Stimulated activated naive CD8-positive, alpha-beta T cell treated with anti-CD3 and anti-CD28 coated beads, Interleukin-15, Interleukin-2, amounts not matched to agents 100 ng/mL and 50 ng/mL, for 24 hours (primary cell): ENCODE measurements around the gene SLC7A9.
"Not testable (repeated sequence)": the region's sequence is repeated elsewhere in the genome, so short reads cannot be mapped to it uniquely, and the experiment has no call there.

Experiments used
- H3K27ac Mint-ChIP-seq: one replicate; pipeline ENCODE4 v1.8.0; 2021; ENCODE audit warnings: mild to moderate bottlenecking, mixed read lengths
- H3K27me3 Mint-ChIP-seq: one replicate; pipeline ENCODE4 v1.8.0; 2021; ENCODE audit warnings: mixed read lengths
- H3K36me3 Mint-ChIP-seq: one replicate; pipeline ENCODE4 v1.8.0; 2021; ENCODE audit warnings: low read depth, mixed read lengths
- H3K4me1 Mint-ChIP-seq: one replicate; pipeline ENCODE4 v1.8.0; 2021; ENCODE audit warnings: low read depth, mixed read lengths
- H3K4me3 Mint-ChIP-seq: one replicate; pipeline ENCODE4 v1.8.0; 2021; ENCODE audit warnings: mild to moderate bottlenecking, mixed read lengths
- H3K9me3 Mint-ChIP-seq: one replicate; pipeline ENCODE4 v1.8.0; 2021; ENCODE audit warnings: mixed read lengths

SLC7A9 gene

GRCh38 chr19:32891609-32892008, 22.0 kb upstream of the SLC7A9 start:
- H3K27me3 Mint-ChIP-seq: no peaks in the 10 kb centered on the region
- peaks cover 48% of the 10 kb centered on the region for H3K36me3 Mint-ChIP-seq
- no peak overlapping the region for H3K4me3 Mint-ChIP-seq
- peaks cover 5% of the 10 kb centered on the region for H3K4me1 Mint-ChIP-seq
- no peak overlapping the region for H3K27ac Mint-ChIP-seq
- peaks cover 27% of the 10 kb centered on the region for H3K9me3 Mint-ChIP-seq

- Mint-ChIP-seq H3K4me1 (peaks cover 5% of the 10 kb centered on the region), H3K36me3 (peaks cover 48% of the 10 kb centered on the region), H3K4me3 (no peak overlapping the region), H3K9me3 (peaks cover 27% of the 10 kb centered on the region), H3K27ac (no peak overlapping the region), H3K27me3 (no peaks in the 10 kb centered on the region)
Observed at GRCh38 chr19:32890841-32891240, 21.3 kb upstream of the SLC7A9 start.

GRCh38 chr19:32890326-32890725, 20.8 kb upstream of the SLC7A9 start:
- Mint-ChIP-seq H3K36me3 (peaks cover 47% of the 10 kb centered on the region), H3K4me1 (peaks cover 4% of the 10 kb centered on the region), H3K9me3 (peaks cover 27% of the 10 kb centered on the region), H3K27me3 (no peaks in the 10 kb centered on the region), H3K4me3 (no peak overlapping the region), H3K27ac (no peak overlapping the region)

DNA sequence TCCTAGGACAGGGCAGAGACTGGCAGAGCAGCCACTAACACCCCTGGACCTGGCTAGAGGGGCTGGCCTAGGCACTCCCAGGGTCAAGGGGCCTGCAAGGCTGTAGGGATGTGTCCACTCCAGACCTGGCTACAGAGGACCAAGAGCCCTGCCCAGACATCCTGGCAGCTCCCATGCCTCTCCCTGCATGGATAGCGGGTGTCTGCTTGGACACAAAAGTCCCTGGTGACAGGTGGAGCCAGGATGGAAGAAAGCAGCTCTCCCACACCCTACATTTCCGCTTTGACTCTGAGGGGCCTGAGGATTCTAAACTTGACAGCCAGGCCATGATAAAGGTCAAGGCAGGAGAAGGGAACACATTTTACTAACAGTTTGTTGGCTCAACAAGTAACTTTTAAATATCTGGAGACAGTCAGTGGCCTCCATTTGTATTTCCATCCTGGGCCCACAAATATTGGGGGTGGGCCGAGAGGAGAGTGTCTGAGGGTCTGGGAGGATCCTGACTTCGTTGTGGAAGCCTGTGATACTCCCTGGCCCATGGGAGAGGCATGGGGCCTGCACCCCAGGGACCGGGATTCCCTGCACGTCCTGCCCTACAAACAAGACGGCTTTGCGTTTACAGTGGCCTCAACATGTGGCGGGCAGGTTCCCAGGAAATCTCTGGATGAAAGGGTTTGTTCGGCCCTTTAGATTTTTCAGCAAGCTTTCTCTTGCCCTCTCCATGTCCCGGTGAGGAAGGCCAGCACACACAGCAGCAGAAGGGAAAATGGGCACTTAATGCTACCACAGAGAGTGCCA, 19.8 kb upstream of the SLC7A9 start:
- H3K27ac Mint-ChIP-seq: no peak overlapping the region
- no peak overlapping the region for H3K4me3 Mint-ChIP-seq
- H3K4me1 Mint-ChIP-seq: no peaks in the 10 kb centered on the region
- H3K36me3 Mint-ChIP-seq: peaks cover 37% of the 10 kb centered on the region
- no peaks in the 10 kb centered on the region for H3K27me3 Mint-ChIP-seq
- H3K9me3 Mint-ChIP-seq: peaks cover 23% of the 10 kb centered on the region

- no peaks in the 10 kb centered on the region for H3K27me3 Mint-ChIP-seq
- H3K4me1 Mint-ChIP-seq: no peaks in the 10 kb centered on the region
- peaks cover 8% of the 10 kb centered on the region for H3K9me3 Mint-ChIP-seq
- H3K4me3 Mint-ChIP-seq: no peak overlapping the region
- no peak overlapping the region for H3K27ac Mint-ChIP-seq
- peaks cover 20% of the 10 kb centered on the region for H3K36me3 Mint-ChIP-seq
Observed at GRCh38 chr19:32887572-32888215, 18.1 kb upstream of the SLC7A9 start.

- peaks cover 10% of the 10 kb centered on the region for H3K36me3 Mint-ChIP-seq
- H3K27me3 Mint-ChIP-seq: no peaks in the 10 kb centered on the region
- no peak overlapping the region for H3K4me3 Mint-ChIP-seq
- H3K27ac Mint-ChIP-seq: no peak overlapping the region
- no peaks in the 10 kb centered on the region for H3K4me1 Mint-ChIP-seq
- H3K9me3 Mint-ChIP-seq: peaks cover under 1% of the 10 kb centered on the region
Observed at GRCh38 chr19:32886241-32886640, 16.7 kb upstream of the SLC7A9 start.

GRCh38 chr19:32885255-32885654, 15.7 kb upstream of the SLC7A9 start:
- not testable (repeated sequence) for H3K9me3 Mint-ChIP-seq, H3K36me3 Mint-ChIP-seq, H3K4me3 Mint-ChIP-seq, H3K27ac Mint-ChIP-seq, H3K4me1 Mint-ChIP-seq, H3K27me3 Mint-ChIP-seq

- no peaks in the 10 kb centered on the region for H3K4me1 Mint-ChIP-seq
- no peaks in the 10 kb centered on the region for H3K27me3 Mint-ChIP-seq
- H3K4me3 Mint-ChIP-seq: no peak overlapping the region
- H3K9me3 Mint-ChIP-seq: no peaks in the 10 kb centered on the region
- H3K27ac Mint-ChIP-seq: no peak overlapping the region
- H3K36me3 Mint-ChIP-seq: no peaks in the 10 kb centered on the region
Observed at GRCh38 chr19:32881766-32882165, 12.2 kb upstream of the SLC7A9 start.

DNA sequence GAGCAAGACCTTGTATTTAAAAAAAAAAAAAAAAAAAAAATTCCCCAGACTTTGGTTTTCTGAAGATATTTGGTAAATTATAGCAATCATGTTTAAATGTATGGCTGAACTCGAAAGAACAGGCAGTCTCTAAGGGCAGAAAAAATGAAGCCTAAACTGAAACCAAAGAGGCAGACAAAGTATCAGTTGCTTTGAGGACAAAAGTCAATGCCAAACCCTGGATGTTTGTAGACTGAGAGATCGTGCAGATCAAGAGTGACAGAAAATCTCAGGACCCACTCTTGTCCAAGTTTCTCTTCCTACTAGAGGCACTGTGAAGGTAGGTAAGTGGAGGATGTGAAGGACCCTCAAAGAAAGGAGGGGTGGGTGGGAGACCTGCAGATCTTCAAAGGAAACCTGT, 11.1 kb upstream of the SLC7A9 start:
- Mint-ChIP-seq H3K4me1 (no peaks in the 10 kb centered on the region), H3K27ac (no peak overlapping the region), H3K9me3 (no peaks in the 10 kb centered on the region)

GRCh38 chr19:32879741-32880140, 10.2 kb upstream of the SLC7A9 start:
- Mint-ChIP-seq H3K4me3 (no peak overlapping the region), H3K27ac (no peak overlapping the region), H3K36me3 (no peaks in the 10 kb centered on the region), H3K9me3 (no peaks in the 10 kb centered on the region), H3K4me1 (no peaks in the 10 kb centered on the region), H3K27me3 (no peaks in the 10 kb centered on the region)

More for the DNA sequence above, 11.1 kb upstream of the SLC7A9 start:
- Mint-ChIP-seq H3K36me3 (no peaks in the 10 kb centered on the region), H3K27me3 (no peaks in the 10 kb centered on the region), H3K4me3 (no peak overlapping the region)

- H3K4me1 Mint-ChIP-seq: no peaks in the 10 kb centered on the region
- H3K9me3 Mint-ChIP-seq: no peaks in the 10 kb centered on the region
- H3K4me3 Mint-ChIP-seq: no peak overlapping the region
- no peak overlapping the region for H3K27ac Mint-ChIP-seq
- no peaks in the 10 kb centered on the region for H3K27me3 Mint-ChIP-seq
- no peaks in the 10 kb centered on the region for H3K36me3 Mint-ChIP-seq
Observed at GRCh38 chr19:32878988-32879387, 9.4 kb upstream of the SLC7A9 start.

GRCh38 chr19:32877977-32878745, 8.6 kb upstream of the SLC7A9 start:
- Mint-ChIP-seq H3K27ac (no peak overlapping the region), H3K9me3 (no peaks in the 10 kb centered on the region), H3K27me3 (no peaks in the 10 kb centered on the region), H3K4me1 (no peaks in the 10 kb centered on the region), H3K36me3 (no peaks in the 10 kb centered on the region), H3K4me3 (no peak overlapping the region)

GRCh38 chr19:32877323-32877912, 7.9 kb upstream of the SLC7A9 start:
- no peaks in the 10 kb centered on the region for H3K27me3 Mint-ChIP-seq
- H3K4me1 Mint-ChIP-seq: no peaks in the 10 kb centered on the region
- H3K9me3 Mint-ChIP-seq: no peaks in the 10 kb centered on the region
- H3K27ac Mint-ChIP-seq: no peak overlapping the region
- H3K4me3 Mint-ChIP-seq: no peak overlapping the region
- H3K36me3 Mint-ChIP-seq: no peaks in the 10 kb centered on the region

- no peak overlapping the region for H3K4me3 Mint-ChIP-seq
- no peaks in the 10 kb centered on the region for H3K9me3 Mint-ChIP-seq
- H3K27ac Mint-ChIP-seq: no peak overlapping the region
Observed at GRCh38 chr19:32876919-32877285, 7.3 kb upstream of the SLC7A9 start.

More at GRCh38 chr19:32876919-32877285, 7.3 kb upstream of the SLC7A9 start:
- Mint-ChIP-seq H3K4me1 (no peaks in the 10 kb centered on the region), H3K36me3 (no peaks in the 10 kb centered on the region), H3K27me3 (no peaks in the 10 kb centered on the region)
